Tibial nerve (tissue), 4 donors: Measurements from ENCODE around the gene SOST.

Experiments used
- EP300 ChIP-seq, 2 donors: sonication (generic); formaldehyde crosslinking; IDR thresholded peaks; one replicate each; pipeline ENCODE4 v1.6.1; 2017; ENCODE audit warnings: antibody characterized with exemption in 2 of 2, mild to moderate bottlenecking in 1 of 2
- TF ChIP-seq, protein P1 (sequence below), 5 experiments: fragments of 200-600 bp in 3 of 5; fragments of 450-650 bp in 2 of 5; sonication (generic) in 3 of 5; IDR thresholded peaks; one replicate each; pipeline ENCODE4 v1.5.1; 2016 to 2019; ENCODE audit warnings: antibody characterized with exemption in 5 of 5, mild to moderate bottlenecking in 3 of 5, moderate library complexity in 2 of 5

- TF ChIP-seq, protein P1, sequence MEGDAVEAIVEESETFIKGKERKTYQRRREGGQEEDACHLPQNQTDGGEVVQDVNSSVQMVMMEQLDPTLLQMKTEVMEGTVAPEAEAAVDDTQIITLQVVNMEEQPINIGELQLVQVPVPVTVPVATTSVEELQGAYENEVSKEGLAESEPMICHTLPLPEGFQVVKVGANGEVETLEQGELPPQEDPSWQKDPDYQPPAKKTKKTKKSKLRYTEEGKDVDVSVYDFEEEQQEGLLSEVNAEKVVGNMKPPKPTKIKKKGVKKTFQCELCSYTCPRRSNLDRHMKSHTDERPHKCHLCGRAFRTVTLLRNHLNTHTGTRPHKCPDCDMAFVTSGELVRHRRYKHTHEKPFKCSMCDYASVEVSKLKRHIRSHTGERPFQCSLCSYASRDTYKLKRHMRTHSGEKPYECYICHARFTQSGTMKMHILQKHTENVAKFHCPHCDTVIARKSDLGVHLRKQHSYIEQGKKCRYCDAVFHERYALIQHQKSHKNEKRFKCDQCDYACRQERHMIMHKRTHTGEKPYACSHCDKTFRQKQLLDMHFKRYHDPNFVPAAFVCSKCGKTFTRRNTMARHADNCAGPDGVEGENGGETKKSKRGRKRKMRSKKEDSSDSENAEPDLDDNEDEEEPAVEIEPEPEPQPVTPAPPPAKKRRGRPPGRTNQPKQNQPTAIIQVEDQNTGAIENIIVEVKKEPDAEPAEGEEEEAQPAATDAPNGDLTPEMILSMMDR (IDR thresholded peaks at IDR 0.05) = no peak
- no peak for TF ChIP-seq EP300 (IDR thresholded peaks at IDR 0.05)
Measured at GRCh38 chr17:43788540-43788939, 29.9 kb upstream of the SOST start.
